Measurements from ENCODE around the gene ESR2.
A peak's percentile ranks its signal among the peaks of the same experiment; 100 is the strongest.

Gene ESR2

GRCh38 chr14:64260418-64260817 is 33.8 kb downstream of the ESR2 start:
- DNase-seq = no peak

GRCh38 chr14:64255756-64256155 is 38.4 kb downstream of the ESR2 start:
- no peak for DNase-seq

- no peak for DNase-seq
Measured at GRCh38 chr14:64253672-64254071, 40.5 kb downstream of the ESR2 start.

- DNase-seq = no peak
Measured at GRCh38 chr14:64249363-64249762, 44.8 kb downstream of the ESR2 start.

GRCh38 chr14:64248689-64249088 is 45.5 kb downstream of the ESR2 start:
- DNase-seq = no peak

GRCh38 chr14:64247195-64247594 is 47.0 kb downstream of the ESR2 start:
- DNase-seq = no peak

- DNase-seq = no peak
Measured at GRCh38 chr14:64246688-64247087, 47.5 kb downstream of the ESR2 start.

GRCh38 chr14:64245491-64245890 is 48.7 kb downstream of the ESR2 start:
- no peak for DNase-seq

GRCh38 chr14:64244279-64244678 is 49.9 kb downstream of the ESR2 start:
- peak; percentile 42 to 72 for DNase-seq

- DNase-seq = no peak
Measured at GRCh38 chr14:64238631-64239030, 55.5 kb downstream of the ESR2 start.

GRCh38 chr14:64238049-64238448 is 56.1 kb downstream of the ESR2 start:
- no peak for DNase-seq

- no peak for DNase-seq
Measured at GRCh38 chr14:64235652-64236640, 58.2 kb downstream of the ESR2 start.

GRCh38 chr14:64234877-64235651 is 59.1 kb downstream of the ESR2 start:
- DNase-seq = no peak

- no peak for DNase-seq
Measured at GRCh38 chr14:64233531-64234190, 60.5 kb downstream of the ESR2 start.

- no peak for DNase-seq
Measured at GRCh38 chr14:64232944-64233343, 61.2 kb downstream of the ESR2 start.

GRCh38 chr14:64232095-64232838 is 61.9 kb downstream of the ESR2 start:
- DNase-seq = no peak

GRCh38 chr14:64229489-64229888 is 64.7 kb downstream of the ESR2 start:
- no peak for DNase-seq

GRCh38 chr14:64227856-64228255 is 66.3 kb downstream of the ESR2 start:
- DNase-seq = no peak

- no peak for DNase-seq
Measured at GRCh38 chr14:64225151-64225757, 68.9 kb downstream of the ESR2 start.

- no peak for DNase-seq
Measured at GRCh38 chr14:64221391-64222003, 72.7 kb downstream of the ESR2 start.

GRCh38 chr14:64220466-64220865 is 73.7 kb downstream of the ESR2 start:
- DNase-seq = no peak

GRCh38 chr14:64220056-64220455 is 74.1 kb downstream of the ESR2 start:
- no peak for DNase-seq
